ENCODE data around the gene EFHC1. TPM values are rescaled to one million over a fixed set of nuclear protein-coding genes. Genes with fewer than 3 reads are reported as not detected.

The EFHC1 gene
- total RNA-seq, 1 donor from 2014 or later = 25.6 TPM

DNA sequence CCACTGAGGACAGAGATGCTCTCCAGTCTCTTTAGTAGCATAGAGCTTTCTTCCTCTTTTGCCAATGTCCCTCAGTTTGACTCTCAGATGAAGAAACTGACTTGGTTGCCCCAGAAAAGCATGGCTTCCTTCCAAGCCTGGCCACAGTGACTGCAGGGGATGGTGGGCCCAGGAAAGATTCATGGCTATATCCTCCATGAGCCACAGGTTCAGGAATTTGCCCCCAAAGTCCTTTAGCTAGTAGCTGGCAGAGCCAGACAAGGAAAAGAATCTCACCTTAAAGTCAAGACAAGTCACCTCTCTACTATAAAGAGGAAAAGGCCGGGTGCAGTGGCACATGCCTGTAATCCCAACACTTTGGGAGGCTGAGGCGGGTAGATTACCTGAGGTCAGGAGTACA lies 113.3 kb downstream of the EFHC1 start:
- Histone ChIP-seq H3K79me2 (ENCODE audit: insufficient read depth, low read length) (peaks cover 85% of the 10 kb centered on the region), H3K4me3 (ENCODE audit: insufficient read depth, low read depth, low read length) (no peak overlapping the region), H3K4me1 (ENCODE audit: insufficient read depth, low read length) (peaks cover 38% of the 10 kb centered on the region), H3K9me3 (ENCODE audit: insufficient read depth, low read depth, low read length) (no peaks in the 10 kb centered on the region), H3K9ac (ENCODE audit: low read length) (no peak overlapping the region), H3K36me3 (ENCODE audit: insufficient read depth, low read length) (peaks cover 31% of the 10 kb centered on the region), H3K27ac (ENCODE audit: low read depth, low read length) (no peak overlapping the region), H3K4me2 (ENCODE audit: low read length) (peak overlapping the region; percentile 13), H4K20me1 (ENCODE audit: insufficient read depth, low read length) (no peaks in the 10 kb centered on the region), H2AFZ (ENCODE audit: low read depth, low read length) (no peak overlapping the region), H3K27me3 (ENCODE audit: insufficient read depth, low read length) (no peaks in the 10 kb centered on the region)
- peaks cover 22% of the 10 kb centered on the region for H3K36me3 Mint-ChIP-seq (ENCODE audit: low read depth, unreplicated experiment)
- H3K4me1 Mint-ChIP-seq (ENCODE audit: low read depth, unreplicated experiment) = peaks cover 46% of the 10 kb centered on the region
- peak overlapping the region; percentile 34 for H3K27ac Mint-ChIP-seq (ENCODE audit: unreplicated experiment)
- no peak for FAIRE-seq
- TF ChIP-seq, protein P1, sequence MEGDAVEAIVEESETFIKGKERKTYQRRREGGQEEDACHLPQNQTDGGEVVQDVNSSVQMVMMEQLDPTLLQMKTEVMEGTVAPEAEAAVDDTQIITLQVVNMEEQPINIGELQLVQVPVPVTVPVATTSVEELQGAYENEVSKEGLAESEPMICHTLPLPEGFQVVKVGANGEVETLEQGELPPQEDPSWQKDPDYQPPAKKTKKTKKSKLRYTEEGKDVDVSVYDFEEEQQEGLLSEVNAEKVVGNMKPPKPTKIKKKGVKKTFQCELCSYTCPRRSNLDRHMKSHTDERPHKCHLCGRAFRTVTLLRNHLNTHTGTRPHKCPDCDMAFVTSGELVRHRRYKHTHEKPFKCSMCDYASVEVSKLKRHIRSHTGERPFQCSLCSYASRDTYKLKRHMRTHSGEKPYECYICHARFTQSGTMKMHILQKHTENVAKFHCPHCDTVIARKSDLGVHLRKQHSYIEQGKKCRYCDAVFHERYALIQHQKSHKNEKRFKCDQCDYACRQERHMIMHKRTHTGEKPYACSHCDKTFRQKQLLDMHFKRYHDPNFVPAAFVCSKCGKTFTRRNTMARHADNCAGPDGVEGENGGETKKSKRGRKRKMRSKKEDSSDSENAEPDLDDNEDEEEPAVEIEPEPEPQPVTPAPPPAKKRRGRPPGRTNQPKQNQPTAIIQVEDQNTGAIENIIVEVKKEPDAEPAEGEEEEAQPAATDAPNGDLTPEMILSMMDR (IDR thresholded peaks at IDR 0.05; ENCODE audit: insufficient read depth, low read depth, low read length) = no peak
- TF ChIP-seq EZH2 (IDR thresholded peaks at IDR 0.05; ENCODE audit: insufficient read depth, low read length) = no peak
- no peak for DNase-seq (ENCODE audit: low read depth)
- peaks cover 2% of the 10 kb centered on the region for H3K9me3 Mint-ChIP-seq (ENCODE audit: unreplicated experiment)
- H3K27me3 Mint-ChIP-seq (ENCODE audit: low read depth, unreplicated experiment) = no peaks in the 10 kb centered on the region
- no peak overlapping the region for H3K4me3 Mint-ChIP-seq (ENCODE audit: unreplicated experiment)

DNA sequence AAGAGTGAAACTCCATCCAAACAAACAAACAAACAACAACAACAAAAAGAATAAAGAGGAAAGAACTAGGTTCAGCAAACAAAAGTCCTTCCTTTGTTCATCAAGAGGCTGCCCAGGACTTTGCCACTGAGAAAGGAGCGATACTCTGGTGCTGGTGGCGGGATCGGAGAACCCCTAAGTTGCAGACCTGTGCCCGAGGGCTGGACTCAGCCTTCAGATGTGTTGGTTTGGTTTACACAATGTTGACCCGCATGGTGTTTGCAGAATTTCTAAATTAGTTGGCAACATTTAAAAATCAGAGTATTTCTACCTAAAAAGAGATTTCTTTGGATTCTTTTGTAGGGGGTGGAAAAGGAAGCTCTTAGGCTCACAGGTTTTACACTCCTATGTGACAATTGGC lies 114.2 kb downstream of the EFHC1 start:
- no peak overlapping the region for H3K9ac ChIP-seq (ENCODE audit: low read length)
- no peaks in the 10 kb centered on the region for H3K9me3 ChIP-seq (ENCODE audit: insufficient read depth, low read depth, low read length)
- no peaks in the 10 kb centered on the region for H4K20me1 ChIP-seq (ENCODE audit: insufficient read depth, low read length)
- H3K4me3 Mint-ChIP-seq (ENCODE audit: unreplicated experiment) = no peak overlapping the region
- DNase-seq (ENCODE audit: low read depth) (no peak), FAIRE-seq (no peak)
- no peaks in the 10 kb centered on the region for H3K27me3 ChIP-seq (ENCODE audit: insufficient read depth, low read length)
- TF ChIP-seq EZH2 (IDR thresholded peaks at IDR 0.05; ENCODE audit: insufficient read depth, low read length) = no peak
- TF ChIP-seq, protein P1 (IDR thresholded peaks at IDR 0.05; ENCODE audit: insufficient read depth, low read depth, low read length) = no peak
- H3K79me2 ChIP-seq (ENCODE audit: insufficient read depth, low read length) = peaks cover 88% of the 10 kb centered on the region
- no peak overlapping the region for H3K4me3 ChIP-seq (ENCODE audit: insufficient read depth, low read depth, low read length)
- H3K4me2 ChIP-seq (ENCODE audit: low read length) = no peak overlapping the region
- no peak overlapping the region for H3K27ac ChIP-seq (ENCODE audit: low read depth, low read length)
- peaks cover 2% of the 10 kb centered on the region for H3K9me3 Mint-ChIP-seq (ENCODE audit: unreplicated experiment)
- H3K27me3 Mint-ChIP-seq (ENCODE audit: low read depth, unreplicated experiment) = no peaks in the 10 kb centered on the region
- peaks cover 54% of the 10 kb centered on the region for H3K4me1 Mint-ChIP-seq (ENCODE audit: low read depth, unreplicated experiment)
- peaks cover 22% of the 10 kb centered on the region for H3K36me3 Mint-ChIP-seq (ENCODE audit: low read depth, unreplicated experiment)
- H3K36me3 ChIP-seq (ENCODE audit: insufficient read depth, low read length) = peaks cover 27% of the 10 kb centered on the region
- no peak overlapping the region for H3K27ac Mint-ChIP-seq (ENCODE audit: unreplicated experiment)
- H2AFZ ChIP-seq (ENCODE audit: low read depth, low read length) = no peak overlapping the region
- peaks cover 47% of the 10 kb centered on the region for H3K4me1 ChIP-seq (ENCODE audit: insufficient read depth, low read length)

DNA sequence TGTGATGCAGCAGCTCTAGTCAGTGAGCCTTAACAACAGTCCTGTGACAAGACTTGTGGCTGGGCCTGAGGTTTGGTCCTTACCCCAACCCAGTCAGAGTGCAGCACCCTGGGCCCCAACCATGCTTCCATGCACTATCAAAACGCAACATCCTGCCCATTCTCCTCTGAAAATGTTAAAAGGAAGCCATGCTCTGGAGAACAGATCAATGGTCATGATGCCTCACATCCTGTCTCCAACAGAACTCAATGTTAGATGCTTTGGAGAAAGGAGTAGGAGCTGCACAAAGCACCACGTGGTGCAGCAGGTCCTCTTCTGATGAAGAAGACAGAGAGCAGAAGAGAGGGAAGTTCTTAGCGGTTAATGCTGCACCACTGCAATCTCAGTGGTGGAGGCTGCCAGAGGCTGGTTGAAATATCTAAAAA lies 114.8 kb downstream of the EFHC1 start:
- H3K9ac ChIP-seq (ENCODE audit: low read length) = no peak overlapping the region
- DNase-seq (ENCODE audit: low read depth) (no peak), FAIRE-seq (no peak)
- H3K4me2 ChIP-seq (ENCODE audit: low read length) = no peak overlapping the region
- H3K36me3 Mint-ChIP-seq (ENCODE audit: low read depth, unreplicated experiment) = peaks cover 22% of the 10 kb centered on the region
- H3K27me3 ChIP-seq (ENCODE audit: insufficient read depth, low read length) = no peaks in the 10 kb centered on the region
- H3K4me1 Mint-ChIP-seq (ENCODE audit: low read depth, unreplicated experiment) = peaks cover 60% of the 10 kb centered on the region
- no peak overlapping the region for H2AFZ ChIP-seq (ENCODE audit: low read depth, low read length)
- H4K20me1 ChIP-seq (ENCODE audit: insufficient read depth, low read length) = no peaks in the 10 kb centered on the region
- H3K27ac ChIP-seq (ENCODE audit: low read depth, low read length) = no peak overlapping the region
- H3K27me3 Mint-ChIP-seq (ENCODE audit: low read depth, unreplicated experiment) = no peaks in the 10 kb centered on the region
- peaks cover 21% of the 10 kb centered on the region for H3K36me3 ChIP-seq (ENCODE audit: insufficient read depth, low read length)
- no peaks in the 10 kb centered on the region for H3K9me3 ChIP-seq (ENCODE audit: insufficient read depth, low read depth, low read length)
- H3K4me1 ChIP-seq (ENCODE audit: insufficient read depth, low read length) = peaks cover 53% of the 10 kb centered on the region
- H3K27ac Mint-ChIP-seq (ENCODE audit: unreplicated experiment) = no peak overlapping the region
- peaks cover 2% of the 10 kb centered on the region for H3K9me3 Mint-ChIP-seq (ENCODE audit: unreplicated experiment)
- no peak overlapping the region for H3K4me3 ChIP-seq (ENCODE audit: insufficient read depth, low read depth, low read length)
- no peak overlapping the region for H3K4me3 Mint-ChIP-seq (ENCODE audit: unreplicated experiment)
- TF ChIP-seq, protein P1 (IDR thresholded peaks at IDR 0.05; ENCODE audit: insufficient read depth, low read depth, low read length) = no peak
- peaks cover 83% of the 10 kb centered on the region for H3K79me2 ChIP-seq (ENCODE audit: insufficient read depth, low read length)

Measured in astrocyte (in vitro differentiated cells and primary cell).